ENCODE data around the gene SLC6A18. TPM values are rescaled to one million over a fixed set of nuclear protein-coding genes. Genes with fewer than 3 reads are reported as not detected.

Gene SLC6A18
- polyA plus RNA-seq, 1 experiment, result not detected

- H3K27me3 ChIP-seq (ENCODE audit: control insufficient read depth, insufficient read depth, low read length), result no peaks in the 10 kb centered on the region
- H3K4me3 ChIP-seq (ENCODE audit: low read depth, low read length), result no peak overlapping the region
- ChIA-PET POLR2A (no interaction called here), CTCF (no interaction called here)
- H3K27ac ChIP-seq (ENCODE audit: low read depth, low read length), result no peak overlapping the region
- TF ChIP-seq, protein P1, sequence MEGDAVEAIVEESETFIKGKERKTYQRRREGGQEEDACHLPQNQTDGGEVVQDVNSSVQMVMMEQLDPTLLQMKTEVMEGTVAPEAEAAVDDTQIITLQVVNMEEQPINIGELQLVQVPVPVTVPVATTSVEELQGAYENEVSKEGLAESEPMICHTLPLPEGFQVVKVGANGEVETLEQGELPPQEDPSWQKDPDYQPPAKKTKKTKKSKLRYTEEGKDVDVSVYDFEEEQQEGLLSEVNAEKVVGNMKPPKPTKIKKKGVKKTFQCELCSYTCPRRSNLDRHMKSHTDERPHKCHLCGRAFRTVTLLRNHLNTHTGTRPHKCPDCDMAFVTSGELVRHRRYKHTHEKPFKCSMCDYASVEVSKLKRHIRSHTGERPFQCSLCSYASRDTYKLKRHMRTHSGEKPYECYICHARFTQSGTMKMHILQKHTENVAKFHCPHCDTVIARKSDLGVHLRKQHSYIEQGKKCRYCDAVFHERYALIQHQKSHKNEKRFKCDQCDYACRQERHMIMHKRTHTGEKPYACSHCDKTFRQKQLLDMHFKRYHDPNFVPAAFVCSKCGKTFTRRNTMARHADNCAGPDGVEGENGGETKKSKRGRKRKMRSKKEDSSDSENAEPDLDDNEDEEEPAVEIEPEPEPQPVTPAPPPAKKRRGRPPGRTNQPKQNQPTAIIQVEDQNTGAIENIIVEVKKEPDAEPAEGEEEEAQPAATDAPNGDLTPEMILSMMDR (IDR thresholded peaks at IDR 0.05; ENCODE audit: low read depth, low read length), result no peak
- peaks cover 80% of the 10 kb centered on the region for H3K9me3 ChIP-seq (ENCODE audit: control insufficient read depth, insufficient read depth, low read length)
- no peak for DNase-seq (ENCODE audit: low read depth, low spot score)
Measured at GRCh38 chr5:1242733-1243486, 17.7 kb downstream of the SLC6A18 start.

DNA sequence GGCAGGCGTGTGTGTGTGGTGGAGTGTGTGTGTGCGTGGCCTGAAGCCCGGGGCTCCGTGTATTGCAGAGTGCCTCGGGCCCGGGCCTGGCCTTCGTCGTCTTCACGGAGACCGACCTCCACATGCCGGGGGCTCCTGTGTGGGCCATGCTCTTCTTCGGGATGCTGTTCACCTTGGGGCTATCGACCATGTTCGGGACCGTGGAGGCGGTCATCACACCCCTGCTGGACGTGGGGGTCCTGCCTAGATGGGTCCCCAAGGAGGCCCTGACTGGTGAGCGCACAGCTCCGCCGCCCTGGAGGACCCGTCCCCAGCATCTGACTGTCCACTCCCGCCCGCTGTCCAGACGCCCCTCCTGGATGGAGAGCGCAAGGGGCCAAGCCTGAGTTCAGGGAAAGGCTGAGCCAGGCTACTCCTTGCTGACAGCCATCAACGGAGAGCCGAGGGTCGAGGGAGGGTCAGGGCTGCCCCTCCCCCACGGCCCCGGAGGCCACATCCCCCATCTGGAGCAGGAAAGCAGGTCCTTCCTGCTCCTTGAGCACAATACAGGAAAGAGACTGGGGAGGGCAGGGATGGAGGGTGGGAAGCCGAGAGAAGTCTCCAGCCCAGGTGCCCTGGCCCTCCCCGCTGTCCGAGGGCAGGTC lies 18.4 kb downstream of the SLC6A18 start:
- H3K27me3 ChIP-seq (ENCODE audit: control insufficient read depth, insufficient read depth, low read length), result no peaks in the 10 kb centered on the region
- POLR2A ChIA-PET, result no interaction called here
- no peak overlapping the region for H3K27ac ChIP-seq (ENCODE audit: low read depth, low read length)
- DNase-seq (ENCODE audit: low read depth, low spot score), result no peak
- peaks cover 77% of the 10 kb centered on the region for H3K9me3 ChIP-seq (ENCODE audit: control insufficient read depth, insufficient read depth, low read length)
- no peak overlapping the region for H3K4me3 ChIP-seq (ENCODE audit: low read depth, low read length)
- TF ChIP-seq, protein P1 (IDR thresholded peaks at IDR 0.05; ENCODE audit: low read depth, low read length), result no peak
- CTCF ChIA-PET, result no interaction called here

- ChIA-PET POLR2A (no interaction called here), CTCF (no interaction called here)
- peaks cover 71% of the 10 kb centered on the region for H3K9me3 ChIP-seq (ENCODE audit: control insufficient read depth, insufficient read depth, low read length)
- no peaks in the 10 kb centered on the region for H3K27me3 ChIP-seq (ENCODE audit: control insufficient read depth, insufficient read depth, low read length)
- TF ChIP-seq, protein P1 (IDR thresholded peaks at IDR 0.05; ENCODE audit: low read depth, low read length), result no peak
- H3K27ac ChIP-seq (ENCODE audit: low read depth, low read length), result no peak overlapping the region
- DNase-seq (ENCODE audit: low read depth, low spot score), result no peak
- H3K4me3 ChIP-seq (ENCODE audit: low read depth, low read length), result no peak overlapping the region
Measured at GRCh38 chr5:1244255-1244654, 19.1 kb downstream of the SLC6A18 start.

GRCh38 chr5:1244976-1245375 lies 19.8 kb downstream of the SLC6A18 start:
- H3K27ac ChIP-seq (ENCODE audit: low read depth, low read length), result no peak overlapping the region
- TF ChIP-seq, protein P1 (IDR thresholded peaks at IDR 0.05; ENCODE audit: low read depth, low read length), result no peak
- DNase-seq (ENCODE audit: low read depth, low spot score), result no peak
- H3K4me3 ChIP-seq (ENCODE audit: low read depth, low read length), result no peak overlapping the region
- H3K9me3 ChIP-seq (ENCODE audit: control insufficient read depth, insufficient read depth, low read length), result peaks cover 63% of the 10 kb centered on the region
- ChIA-PET POLR2A (no interaction called here), CTCF (no interaction called here)
- H3K27me3 ChIP-seq (ENCODE audit: control insufficient read depth, insufficient read depth, low read length), result no peaks in the 10 kb centered on the region

DNA sequence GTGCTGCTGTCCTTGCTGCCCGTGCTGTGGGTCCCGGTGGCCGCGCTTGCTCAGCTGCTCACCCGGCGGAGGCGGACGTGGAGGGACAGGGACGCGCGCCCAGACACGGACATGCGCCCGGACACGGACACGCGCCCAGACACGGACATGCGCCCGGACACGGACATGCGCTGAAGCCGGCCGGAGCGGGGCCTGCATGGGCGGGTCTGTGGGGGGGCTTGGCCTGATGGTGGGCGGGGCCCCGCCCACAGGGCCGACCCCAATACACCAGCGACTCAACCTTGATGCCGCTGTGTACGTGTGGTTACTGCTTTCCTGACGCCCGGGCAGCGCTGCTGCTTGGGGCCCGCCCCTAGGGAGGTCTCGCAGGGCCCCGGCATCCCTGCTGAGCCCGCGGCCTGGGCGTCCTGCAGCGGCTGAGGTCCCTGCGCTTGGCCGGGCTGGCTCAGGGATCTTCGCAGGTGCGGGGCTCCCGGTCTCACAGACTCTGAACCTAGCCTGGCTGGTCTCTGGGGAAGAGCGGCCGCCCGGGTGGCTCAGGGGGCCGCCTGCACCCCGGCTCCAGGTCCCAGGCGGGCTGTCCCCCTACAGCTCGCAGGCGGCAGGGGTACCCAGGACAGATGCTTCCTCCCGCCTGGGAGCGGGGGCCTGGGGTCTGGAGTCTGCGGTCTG lies 20.9 kb downstream of the SLC6A18 start:
- CTCF ChIA-PET, result no interaction called here
- POLR2A ChIA-PET, result no interaction called here
- Histone ChIP-seq H3K27me3 (ENCODE audit: control insufficient read depth, insufficient read depth, low read length) (no peaks in the 10 kb centered on the region), H3K27ac (ENCODE audit: low read depth, low read length) (no peak overlapping the region), H3K9me3 (ENCODE audit: control insufficient read depth, insufficient read depth, low read length) (peaks cover 53% of the 10 kb centered on the region), H3K4me3 (ENCODE audit: low read depth, low read length) (no peak overlapping the region)
- TF ChIP-seq, protein P1 (IDR thresholded peaks at IDR 0.05; ENCODE audit: low read depth, low read length), result no peak
- DNase-seq (ENCODE audit: low read depth, low spot score), result no peak
